Articular chondrocyte of knee joint (primary cell): Measurements from ENCODE around the gene CLEC19A. TPM values are rescaled to one million over a fixed set of nuclear protein-coding genes. Genes with fewer than 3 reads are reported as not detected.

Source experiments
- total RNA-seq: library from RNA; depleted of rRNA; stranded (reverse); fragments of >200 nt; gene quantifications from 2 replicates; pipeline ENCODE4 v1.2.3, GENCODE V29; 2012

Gene CLEC19A
- total RNA-seq: not detected in 2 replicates

DNA sequence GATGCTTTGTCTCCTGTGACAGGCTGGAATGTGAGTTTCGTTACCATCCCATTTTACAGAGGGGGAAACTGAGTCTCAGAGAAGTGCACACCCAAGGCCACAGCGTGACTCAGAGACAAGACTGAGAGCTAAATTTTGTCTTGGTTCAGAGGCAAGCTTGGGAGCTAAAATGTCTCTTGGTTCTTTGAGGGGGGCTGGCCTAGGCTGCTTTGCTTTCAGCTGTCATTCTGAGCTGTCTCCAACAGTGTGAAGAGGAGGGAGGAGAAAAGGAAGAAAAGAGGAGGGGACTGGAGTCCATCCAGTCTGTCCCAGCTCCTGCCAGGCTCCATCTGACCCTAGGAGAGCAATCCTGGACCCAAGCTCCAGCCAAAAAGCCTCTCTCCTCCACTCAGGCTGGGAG, at the start of gene CLEC19A:
CLEC19A (plus strand) TSS at position 301 of the 400 bp plus-strand sequence. CDS start 121 bp downstream, outside the sequence.

Other genes starting within 250 kb of the CLEC19A start
- 16.5 and 16.6 TPM in 2 replicates for gene COQ7, start 218.1 kb upstream of the CLEC19A start, total RNA-seq
- gene ITPRIPL2, start 171.8 kb upstream of the CLEC19A start, total RNA-seq: 51.1 and 51.7 TPM in 2 replicates
- gene SYT17, start 117.5 kb upstream of the CLEC19A start, total RNA-seq: 0.11 and 0.13 TPM in 2 replicates
- gene TMC5, start 132.2 kb downstream of the CLEC19A start, total RNA-seq: not detected in 2 replicates
- 70.0 and 76.9 TPM in 2 replicates for gene GDE1, start 236.4 kb downstream of the CLEC19A start, total RNA-seq
- gene CCP110, start 238.2 kb downstream of the CLEC19A start, total RNA-seq: 16.1 and 16.5 TPM in 2 replicates